GM19193 (cell line): ENCODE measurements around the gene ADK.

Source experiments
- POLR2A ChIP-seq: IDR thresholded peaks from 4 replicates; pipeline ENCODE4 v1.6.1; 2011; ENCODE audit not compliant: insufficient read depth, insufficient read length; ENCODE audit errors: extremely low read depth

ADK gene

DNA sequence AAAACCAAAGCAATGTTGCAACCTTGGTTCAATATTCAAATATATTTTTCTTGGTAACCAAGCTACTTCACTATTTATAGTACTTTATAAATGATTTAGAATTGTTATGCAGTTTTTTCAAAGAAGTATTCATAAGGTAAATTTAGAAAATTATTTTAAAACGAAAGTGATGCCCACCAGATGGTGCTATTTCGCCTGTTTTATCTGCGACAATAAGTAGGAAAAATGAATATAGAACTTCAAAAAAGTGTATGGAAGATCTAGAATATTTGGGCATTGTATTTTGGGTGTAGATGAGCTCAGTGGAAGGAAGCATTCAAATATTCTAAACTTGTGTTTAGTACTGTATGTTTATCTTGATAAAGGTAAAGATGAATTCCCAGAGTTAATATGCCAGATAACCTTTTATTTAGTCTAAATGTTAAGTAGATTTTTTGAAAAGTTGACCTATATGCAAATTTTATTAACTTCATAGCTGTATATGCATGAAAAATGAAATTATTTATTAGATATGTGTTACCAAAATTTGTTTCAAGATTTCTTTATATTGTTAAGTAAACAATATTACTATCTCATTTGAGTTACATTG is 93.2 kb downstream of the ADK start:
- no peak for TF ChIP-seq POLR2A

GRCh38 chr10:74244807-74245206 is 93.8 kb downstream of the ADK start:
- no peak for TF ChIP-seq POLR2A

GRCh38 chr10:74246495-74246894 is 95.5 kb downstream of the ADK start:
- no peak for TF ChIP-seq POLR2A

DNA sequence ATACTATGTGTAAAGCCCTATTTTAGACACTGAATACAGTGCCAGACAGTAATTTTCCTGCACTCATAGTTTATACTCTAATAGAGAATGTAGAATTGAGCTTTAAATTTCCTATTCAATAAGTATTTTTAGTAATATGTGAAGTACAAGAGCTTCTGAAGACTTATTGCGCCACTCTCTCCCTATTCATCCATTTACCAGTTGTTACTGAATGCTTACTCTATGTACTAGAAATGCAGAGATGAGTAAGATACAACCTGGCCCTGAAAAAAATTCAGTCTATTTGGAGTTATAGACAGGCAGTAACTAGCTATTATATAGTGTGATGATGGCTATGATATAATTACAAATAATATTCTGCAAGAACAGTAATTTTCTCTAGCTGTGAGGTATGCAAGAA is 98.8 kb downstream of the ADK start:
- no peak for TF ChIP-seq POLR2A

DNA sequence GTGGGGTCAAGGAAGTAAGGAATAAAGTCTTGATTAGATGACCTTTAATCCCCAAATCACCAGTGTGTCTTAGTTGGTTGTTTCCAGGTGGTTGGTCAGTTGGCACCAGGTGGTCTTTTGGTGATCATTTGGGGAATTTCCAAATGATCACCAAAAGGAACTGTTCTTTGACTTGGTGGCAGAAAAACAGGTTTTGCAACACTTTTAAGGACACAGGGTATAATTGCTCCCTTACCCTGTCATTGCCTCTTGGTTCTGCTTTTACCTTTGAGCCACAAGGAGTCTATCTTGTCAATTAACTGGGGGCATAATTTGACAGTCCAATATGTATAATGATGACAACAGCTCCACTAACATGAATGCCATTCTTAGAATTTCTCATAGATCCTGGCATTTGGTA is 104.2 kb downstream of the ADK start:
- no peak for TF ChIP-seq POLR2A

DNA sequence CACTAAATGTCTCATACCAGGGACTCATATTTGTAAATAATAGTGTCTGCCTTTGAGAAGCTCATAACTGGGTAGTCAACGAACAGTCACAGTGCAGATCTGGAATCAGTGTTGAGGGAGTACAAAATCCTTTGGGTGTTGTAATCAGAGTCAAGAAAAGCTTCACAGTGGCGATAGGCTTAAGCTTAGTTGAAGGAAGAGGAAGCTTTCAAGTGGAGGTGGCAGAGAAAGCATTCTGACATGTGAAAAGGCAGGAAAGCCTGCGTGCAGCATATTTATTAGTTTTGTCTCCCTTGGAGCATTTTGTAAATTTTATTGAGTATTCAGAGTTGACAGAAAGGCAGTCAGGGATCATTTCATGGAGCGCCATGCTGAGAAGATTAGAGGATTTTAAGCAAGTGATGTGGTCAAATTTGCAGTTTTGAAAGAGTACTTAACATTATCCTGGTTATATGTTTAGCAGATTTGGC is 104.9 kb downstream of the ADK start:
- TF ChIP-seq POLR2A = no peak

DNA sequence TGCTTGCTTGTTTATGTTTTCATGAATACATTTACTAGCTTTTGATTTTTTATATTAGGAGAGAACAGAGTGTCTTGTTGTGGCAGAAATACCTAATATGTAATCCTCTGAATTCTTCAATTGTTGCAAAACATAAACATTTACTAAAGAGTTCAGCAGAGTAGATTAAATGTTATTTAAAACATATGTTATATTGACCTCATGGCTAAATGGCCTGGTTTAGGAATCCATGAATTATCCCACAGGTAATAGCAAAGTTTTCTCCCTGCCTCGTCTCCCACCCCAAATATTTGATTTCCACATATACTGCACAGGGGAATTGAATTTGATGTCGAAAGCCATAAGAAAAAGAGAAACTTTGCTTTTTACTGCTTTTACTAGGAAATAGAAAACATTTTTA is 111.8 kb downstream of the ADK start:
- no peak for TF ChIP-seq POLR2A

DNA sequence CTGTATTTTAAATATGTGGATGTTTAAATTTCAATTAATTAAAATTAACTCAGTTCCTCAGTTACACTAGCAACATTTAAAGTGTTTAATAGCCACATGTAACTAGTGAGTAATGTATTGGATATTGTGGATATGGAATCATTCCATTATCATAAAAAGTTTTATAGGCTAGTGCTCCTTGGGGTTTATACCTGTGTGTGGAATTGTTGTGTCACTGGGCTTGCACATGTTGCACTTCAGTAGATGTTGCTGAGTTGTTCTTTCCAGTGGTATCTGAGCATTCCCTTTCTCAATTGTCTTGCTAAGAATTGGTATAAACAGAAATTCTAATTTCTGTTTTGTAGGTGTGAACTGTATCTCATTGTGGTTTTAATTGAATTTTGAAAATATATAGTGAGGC is 113.0 kb downstream of the ADK start:
- TF ChIP-seq POLR2A = no peak

GRCh38 chr10:74272288-74272687 is 121.3 kb downstream of the ADK start:
- TF ChIP-seq POLR2A = no peak

DNA sequence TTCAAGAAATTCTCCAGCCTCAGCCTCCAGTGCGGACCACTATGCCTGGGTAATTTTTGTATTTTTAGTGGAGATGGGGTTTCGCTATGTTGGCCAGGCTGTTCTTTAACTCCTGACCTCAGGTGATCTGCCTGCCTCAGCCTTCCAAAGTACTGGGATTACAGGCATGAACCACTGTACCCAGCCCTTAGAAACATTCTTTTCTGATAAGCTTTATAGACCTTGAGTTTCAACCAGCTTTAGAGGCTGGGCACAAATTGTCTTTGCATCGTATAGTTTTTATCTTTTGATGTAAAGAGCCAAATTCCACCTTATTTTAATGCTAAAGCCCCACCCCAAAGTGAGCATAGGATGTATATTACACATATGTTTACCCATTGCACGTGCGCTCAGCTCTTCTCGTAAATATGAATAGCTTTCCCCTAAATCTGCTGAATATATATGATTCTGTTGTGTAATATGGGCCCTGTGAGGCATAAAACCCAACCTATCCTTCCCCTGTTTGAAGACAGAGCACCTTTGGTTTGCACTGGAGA is 124.8 kb downstream of the ADK start:
- TF ChIP-seq POLR2A = no peak

DNA sequence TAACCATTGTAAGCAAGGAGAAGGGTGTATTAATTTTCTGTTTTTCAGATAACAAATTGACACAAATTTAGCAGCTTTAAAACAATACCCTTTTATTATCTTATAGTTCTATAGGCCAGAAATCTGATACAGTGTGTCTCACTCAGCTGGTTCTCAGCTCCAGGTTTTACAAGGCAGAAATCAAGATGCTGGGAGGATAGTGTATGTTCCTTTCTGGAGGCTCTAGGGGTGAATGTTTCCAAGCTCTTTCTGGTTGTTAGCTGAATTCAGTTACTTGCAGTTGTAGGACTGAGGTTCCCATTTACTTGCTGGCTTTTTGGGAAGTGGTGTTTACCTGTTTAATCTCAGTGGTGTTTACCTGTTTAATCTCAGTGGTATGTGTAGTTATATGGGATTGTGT is 125.4 kb downstream of the ADK start:
- no peak for TF ChIP-seq POLR2A

DNA sequence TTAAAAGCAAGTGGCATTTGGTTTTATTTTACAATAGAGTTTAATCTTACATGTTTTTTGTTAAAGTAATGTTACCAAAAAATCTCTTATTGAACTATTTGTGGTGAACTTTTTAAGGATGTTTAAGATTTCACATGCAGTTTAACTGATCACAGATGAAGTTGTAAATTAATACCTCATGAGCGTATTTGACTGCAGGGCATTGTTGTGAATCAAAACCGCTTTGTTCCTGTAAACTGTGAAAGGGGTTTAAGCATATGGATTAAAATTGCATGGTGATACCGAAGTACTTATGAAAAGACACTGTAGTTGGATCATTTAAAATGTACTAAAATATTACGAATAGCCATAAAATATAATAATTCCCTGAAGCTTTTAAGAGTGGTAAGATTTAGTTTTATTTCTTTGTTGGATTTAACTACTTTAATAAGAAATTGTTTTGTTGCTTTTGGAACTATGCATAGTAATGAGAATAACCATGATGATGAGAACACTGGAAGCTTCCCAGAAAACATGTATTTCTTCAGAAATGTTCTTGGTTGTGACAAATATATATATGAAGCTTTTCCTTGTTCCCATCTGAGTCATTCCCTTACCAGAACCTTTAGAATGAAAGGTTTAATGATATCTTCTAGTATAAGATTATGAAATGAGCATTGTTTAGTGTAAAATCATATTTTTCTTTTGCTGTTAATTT is 131.3 kb downstream of the ADK start:
- TF ChIP-seq POLR2A = no peak

DNA sequence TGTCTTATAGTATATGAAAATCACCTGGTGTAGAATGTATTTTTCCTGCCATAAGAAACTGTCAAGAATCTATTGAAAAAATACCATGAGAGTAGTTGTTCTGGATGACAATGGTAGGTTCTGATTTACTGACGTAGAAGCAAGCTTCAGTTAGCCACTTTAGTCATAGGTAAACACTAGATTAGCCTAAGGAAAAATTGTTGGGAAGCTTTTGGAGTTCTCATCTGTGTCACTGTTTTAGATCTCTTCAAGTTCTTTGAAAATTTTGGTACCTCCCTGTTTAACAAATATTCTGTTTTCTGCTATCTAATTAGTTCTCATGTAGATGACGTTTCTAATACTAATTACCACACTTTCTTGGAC is 131.8 kb downstream of the ADK start:
- TF ChIP-seq POLR2A = no peak

- TF ChIP-seq POLR2A = no peak
Observed at GRCh38 chr10:74289188-74289587, 138.2 kb downstream of the ADK start.

DNA sequence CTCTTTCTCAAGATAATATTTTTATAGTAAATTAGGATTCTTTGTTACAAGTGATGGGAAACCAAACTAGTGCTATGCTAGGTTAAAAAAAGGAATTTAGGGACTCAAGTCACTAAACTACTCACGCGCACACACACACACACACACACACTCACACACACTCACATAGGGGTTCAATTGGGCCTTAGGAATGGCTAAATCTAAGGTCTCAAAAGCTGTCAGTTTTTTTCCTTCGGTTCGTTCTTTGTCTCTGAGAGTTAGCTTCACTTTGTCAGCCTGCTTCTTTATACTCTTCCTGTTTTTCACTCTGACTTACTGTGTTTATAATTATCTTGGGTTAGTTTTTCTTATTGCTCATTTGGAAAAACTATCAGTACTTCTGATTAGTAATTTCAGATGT is 138.9 kb downstream of the ADK start:
- TF ChIP-seq POLR2A = no peak

GRCh38 chr10:74290708-74291107 is 139.7 kb downstream of the ADK start:
- no peak for TF ChIP-seq POLR2A

DNA sequence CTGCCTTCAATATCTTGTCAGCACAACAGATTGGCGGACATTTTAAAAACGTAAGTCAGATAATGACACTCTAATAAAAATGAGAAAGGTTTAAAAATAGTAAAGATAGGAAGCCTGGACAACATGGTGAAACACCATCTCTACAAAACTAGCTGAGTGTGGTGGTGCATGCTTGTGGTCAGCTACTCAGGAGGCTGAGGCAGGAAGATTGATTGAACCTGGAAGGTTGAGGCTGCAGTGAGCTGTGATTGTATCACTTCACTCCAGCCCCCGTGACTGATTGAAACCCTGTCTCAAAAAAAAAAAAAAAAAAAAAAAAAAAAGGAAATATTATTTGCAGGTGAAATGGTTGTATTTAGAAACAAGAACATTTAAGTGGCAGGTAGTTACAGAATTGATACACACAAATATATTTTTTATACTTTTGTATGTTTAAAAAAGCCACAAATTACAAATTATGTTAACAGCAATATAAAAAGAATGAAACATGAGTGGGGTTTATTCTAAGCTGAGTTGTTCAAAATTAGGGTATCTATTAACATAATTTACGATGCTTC is 141.9 kb downstream of the ADK start:
- TF ChIP-seq POLR2A = no peak

DNA sequence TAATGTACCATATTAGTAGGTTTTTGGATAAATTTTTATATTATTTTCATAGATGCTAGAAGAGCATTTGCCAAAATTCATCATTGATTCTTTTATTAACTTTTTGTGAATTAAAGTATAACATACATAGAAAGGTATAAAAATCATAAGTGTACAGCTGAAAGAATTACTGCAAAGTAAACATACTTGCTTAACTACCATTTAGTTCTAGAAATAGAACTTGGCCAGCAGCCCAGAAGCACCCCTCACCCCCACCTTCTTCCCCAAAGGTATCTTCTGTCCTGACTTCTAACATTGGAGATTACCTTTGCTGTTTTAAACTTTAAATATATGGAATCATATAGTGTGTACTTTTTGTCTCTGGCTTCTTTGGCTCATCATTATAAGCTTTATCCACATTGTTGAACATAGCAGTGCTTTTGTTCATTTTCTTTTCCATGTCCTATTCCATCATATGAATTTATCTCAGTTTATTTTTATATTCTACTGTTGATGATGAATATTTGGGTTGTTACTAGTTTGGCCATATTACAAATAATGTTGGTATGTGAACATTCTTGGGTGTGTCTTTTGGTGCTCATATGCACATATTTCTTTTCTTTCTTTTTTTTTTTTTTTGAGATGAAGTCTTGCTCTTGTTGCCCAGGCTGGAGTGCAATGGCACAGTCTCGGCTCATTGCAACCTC is 142.8 kb downstream of the ADK start:
- no peak for TF ChIP-seq POLR2A
